GM10847 (cell line): ENCODE data around the gene ASTN2.

Experiments
- POLR2A ChIP-seq: IDR thresholded peaks from 2 replicates; pipeline ENCODE4 v1.6.1; 2011; ENCODE audit not compliant: insufficient read length; ENCODE audit errors: extremely low read depth

ASTN2 gene

DNA sequence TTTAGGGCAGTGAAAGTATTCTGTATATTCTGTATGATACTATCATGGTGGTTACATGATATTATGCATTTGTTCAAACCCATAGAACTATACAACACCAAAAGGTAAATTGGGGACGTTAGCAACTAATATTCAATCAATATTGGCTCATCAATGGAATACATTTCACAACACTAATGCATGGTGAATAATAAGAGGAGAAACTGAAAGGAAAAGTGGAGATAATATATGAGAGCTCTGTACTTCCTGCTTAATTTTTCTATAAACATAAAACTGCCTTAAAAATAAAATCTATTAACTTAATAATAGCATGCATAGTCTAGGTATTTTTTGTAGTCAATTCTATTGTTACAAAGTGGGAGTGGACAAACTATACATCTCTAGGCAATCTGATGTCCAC, 661.5 kb downstream of the ASTN2 start:
- TF ChIP-seq POLR2A, result no peak

DNA sequence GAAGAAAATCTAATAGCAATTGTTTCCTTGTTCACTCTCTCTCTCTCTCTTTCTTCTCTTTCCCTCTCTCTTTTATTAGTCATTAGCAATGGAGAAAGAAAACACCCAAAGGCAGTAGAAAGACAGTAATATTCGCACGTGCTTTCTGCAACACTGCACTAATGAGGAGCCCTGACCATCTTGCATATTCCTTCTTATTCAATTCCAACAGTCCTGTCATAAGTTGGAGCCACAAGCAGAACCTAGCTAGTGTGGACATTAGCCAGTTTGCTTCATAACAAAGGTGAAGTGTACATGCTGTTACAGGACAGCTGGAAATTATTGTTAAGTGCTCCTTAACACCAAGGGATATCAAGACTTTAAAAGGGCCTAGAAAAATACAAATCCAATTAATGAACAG, 664.3 kb downstream of the ASTN2 start:
- TF ChIP-seq POLR2A, result no peak

DNA sequence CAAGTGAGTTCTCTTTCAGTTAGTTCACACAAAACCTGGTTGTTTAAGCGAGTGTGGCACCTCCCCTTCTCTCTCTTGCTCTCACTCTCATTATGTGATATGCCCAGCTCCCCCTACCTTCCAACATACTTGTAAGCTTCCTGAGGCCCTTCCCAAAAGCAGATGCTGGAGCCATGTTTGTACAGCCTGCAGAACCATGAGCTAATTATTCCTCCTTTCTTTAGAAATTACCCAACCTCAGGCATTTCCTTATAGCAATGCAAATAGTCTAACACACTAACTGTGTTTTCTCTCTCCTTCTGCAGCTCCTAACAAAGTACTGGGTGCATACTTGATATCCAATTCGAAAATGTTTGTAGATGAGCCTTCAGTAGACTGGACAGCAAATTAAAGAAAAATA, 665.1 kb downstream of the ASTN2 start:
- TF ChIP-seq POLR2A, result no peak

DNA sequence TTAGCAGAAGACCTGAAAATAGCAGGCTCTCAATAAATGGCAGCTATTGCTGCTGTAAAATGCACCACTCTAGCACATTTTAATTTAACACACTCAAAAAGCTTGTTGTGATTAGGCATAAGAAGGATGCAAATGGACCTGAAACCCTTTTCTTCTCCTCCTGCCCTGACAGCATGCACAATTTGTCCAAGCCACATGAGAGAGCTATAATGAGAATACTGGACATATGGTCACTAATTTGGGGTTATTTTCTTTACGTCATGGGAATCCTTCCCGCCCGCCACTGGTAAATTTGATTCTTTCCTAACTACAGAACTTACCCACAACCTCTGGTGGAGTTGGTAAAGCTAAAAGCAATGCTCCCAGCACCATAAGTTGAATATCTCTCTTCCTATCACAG, 665.7 kb downstream of the ASTN2 start:
- no peak for TF ChIP-seq POLR2A

DNA sequence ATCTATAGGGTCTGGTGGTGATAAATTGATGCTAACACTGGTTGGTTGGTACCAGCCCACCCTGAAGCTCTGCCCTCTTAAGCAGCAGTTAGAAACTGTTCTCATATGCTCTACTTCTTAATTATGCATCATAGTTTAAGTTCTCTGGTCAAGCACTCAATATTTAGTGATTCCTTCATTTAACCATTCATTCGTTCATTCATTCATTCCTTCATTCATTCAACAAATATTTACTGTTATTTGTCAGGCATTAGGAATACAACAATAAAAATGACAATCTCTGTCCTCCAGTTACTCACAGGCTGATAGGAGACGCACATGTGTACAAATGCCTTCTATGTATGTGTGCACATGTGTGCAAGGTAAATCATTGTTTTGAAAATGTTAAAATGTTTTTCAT, 673.1 kb downstream of the ASTN2 start:
- no peak for TF ChIP-seq POLR2A

DNA sequence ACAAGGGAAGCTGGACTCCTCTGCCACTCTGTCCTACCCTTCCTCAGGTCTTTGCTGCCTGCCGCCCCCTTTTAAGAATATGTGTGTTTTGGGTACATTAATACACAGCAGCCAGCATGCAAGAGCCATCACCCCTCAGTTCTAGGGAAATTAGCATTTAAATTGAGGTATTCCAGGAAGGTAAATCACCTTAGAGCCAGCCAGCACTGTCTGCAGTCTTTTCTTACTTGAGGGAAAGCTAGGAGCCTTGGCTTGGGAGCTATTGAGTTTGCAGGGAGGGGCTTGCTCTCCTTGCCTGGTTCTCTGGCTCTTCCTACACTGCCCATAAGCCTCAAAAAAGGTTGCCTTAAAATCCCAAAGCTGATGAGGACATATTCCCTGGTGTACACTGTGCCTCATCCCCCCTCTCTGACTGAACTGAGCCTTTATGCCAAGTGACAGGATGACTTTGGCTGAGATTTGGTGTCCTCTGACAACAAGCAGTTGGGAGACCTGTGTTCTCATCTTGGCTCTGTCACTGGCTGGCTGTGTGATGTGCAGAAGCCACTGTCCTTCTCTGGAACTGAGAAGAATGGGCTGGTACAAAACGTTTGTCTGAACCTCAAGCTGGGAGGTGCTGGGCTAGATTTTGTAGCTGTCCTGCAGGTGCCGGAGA, 673.6 kb downstream of the ASTN2 start:
- TF ChIP-seq POLR2A, result no peak

DNA sequence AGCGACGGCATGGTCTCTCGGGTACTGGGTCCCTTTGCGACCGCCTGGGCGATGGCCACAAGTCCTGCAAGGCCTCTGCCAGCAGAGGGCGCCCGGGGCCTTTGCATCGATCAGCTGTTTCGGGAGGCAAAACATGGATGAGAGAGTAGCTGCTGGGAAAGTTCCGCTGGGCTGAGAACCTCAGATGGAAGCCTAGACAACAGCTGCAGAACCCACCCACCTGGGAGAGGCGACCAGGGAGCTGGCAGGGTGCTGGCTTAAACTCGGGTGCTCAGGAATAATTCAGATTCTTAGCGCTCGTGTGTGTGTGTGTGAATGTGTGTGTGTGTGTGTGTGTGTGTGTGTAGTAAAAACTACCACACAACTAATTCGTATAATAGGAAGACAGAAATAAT, 677.7 kb downstream of the ASTN2 start:
- no peak for TF ChIP-seq POLR2A

DNA sequence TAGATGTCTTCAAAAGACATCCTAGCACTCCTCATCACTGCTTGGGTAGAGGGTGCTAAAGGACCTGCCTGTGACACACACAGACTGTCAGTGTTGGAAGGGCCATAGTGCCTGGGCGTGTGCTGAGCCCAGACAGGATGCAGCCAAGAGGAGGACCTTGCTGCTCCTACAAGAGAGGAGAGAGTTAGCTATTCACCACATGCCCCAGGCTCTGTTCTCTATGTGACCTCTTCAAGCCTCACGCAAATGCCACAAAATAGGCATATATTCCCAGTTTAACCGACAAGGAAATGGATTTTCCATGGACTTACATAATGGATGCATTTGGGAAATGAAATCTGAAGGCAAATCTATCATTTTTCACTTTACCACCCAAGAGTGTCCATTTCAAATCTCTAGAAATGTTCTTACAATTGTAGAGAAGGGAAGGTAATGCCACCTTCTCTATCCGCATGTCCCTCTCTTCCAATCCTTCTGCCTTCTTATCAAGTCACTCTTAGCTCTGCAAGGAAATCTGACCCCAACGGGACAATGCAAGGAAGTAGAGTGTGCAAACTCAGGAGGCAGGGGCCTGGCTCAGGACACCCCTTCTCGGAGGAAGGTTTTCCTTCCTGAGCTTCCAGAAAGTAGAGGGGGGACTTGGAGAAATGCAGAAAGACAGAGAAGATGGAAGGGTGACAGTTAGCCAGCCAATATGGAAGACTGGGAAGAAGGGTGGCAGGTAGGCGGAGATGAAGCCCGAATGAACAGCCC, 678.3 kb downstream of the ASTN2 start:
- TF ChIP-seq POLR2A, result no peak

DNA sequence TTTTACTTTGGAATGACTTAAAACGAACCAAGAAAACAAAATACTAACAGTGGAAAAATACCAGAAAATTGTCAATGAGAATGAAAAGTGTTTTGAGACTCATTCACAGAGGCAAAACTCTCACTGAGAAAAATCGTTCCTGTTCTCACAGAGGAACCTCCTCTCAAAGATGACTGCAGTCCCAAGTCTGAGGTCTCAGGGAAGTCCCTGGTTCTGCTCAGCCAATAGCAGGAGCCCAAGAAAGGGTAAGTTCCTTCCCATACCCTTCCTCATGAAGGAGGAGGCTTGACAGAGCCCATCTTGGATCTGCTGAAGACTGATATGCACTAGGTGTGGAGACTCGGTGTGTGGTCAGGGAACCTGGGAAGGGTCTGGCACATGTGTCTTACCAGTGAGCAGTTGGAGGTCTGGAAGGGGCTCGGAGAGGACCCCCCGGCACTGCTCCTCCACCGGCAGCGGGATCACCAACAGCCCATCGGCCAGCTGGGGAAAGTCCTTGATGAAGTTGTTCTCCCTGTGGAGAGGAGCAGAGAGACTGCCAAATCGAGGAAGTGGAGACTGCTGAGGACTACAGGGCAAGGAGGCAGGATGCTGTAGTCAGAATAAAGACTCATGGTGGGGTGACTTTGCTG, 681.7 kb downstream of the ASTN2 start:
- TF ChIP-seq POLR2A, result no peak

DNA sequence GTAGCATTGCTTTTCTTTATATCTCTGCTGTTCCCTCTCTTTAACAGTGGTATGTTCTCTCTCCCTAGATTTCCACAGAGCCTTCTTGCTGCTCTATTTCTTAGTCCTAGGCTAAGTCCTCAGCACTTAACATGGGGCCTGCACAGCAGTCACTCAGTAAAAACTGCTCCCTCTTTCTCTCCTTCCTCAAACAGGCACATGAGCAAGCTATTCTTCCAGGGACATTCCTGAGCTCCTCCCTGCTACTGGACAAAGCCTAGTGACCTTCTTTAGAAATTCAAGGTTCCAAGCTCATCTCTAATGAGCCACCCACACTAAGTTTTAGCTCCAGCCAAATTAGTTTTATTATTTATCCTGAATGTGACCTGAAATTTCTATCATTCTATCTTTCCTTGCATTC, 688.3 kb downstream of the ASTN2 start:
- no peak for TF ChIP-seq POLR2A

DNA sequence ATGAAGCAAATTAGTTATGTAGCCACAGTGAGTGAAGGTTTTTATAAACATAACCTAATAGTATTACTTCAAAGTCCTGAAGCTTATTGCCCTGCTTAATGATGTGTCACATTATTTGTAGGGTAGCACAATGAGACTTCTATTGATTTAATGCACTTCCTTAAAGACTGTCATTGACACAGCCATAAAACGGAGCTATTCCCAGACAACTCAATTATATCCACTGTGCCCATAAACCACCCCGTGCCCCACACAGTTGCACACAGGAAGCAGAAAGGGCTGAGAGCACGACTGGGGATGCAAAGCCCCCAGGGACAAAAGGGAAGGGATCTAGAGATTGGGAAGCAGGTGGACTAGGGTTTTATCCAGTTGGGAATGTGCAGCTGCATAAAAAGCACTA, 690.7 kb downstream of the ASTN2 start:
- TF ChIP-seq POLR2A, result no peak

DNA sequence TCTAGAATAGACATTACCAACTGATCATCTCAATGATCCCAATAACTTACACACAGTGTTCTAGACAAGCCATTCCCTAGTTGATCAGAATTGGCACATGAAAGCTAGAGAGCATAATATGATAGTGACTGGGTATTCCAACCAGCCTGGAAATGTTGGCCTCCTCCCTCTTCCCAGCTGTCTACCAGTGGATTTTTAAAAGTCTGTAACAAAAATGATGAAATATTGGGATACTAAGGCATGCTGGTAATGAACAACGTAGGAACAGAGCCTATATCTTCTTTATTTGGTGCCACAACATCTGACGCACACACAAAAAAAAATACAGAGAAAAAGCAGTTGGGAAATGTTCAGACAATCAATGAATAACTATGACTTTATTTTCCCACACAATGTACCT, 692.9 kb downstream of the ASTN2 start:
- no peak for TF ChIP-seq POLR2A

DNA sequence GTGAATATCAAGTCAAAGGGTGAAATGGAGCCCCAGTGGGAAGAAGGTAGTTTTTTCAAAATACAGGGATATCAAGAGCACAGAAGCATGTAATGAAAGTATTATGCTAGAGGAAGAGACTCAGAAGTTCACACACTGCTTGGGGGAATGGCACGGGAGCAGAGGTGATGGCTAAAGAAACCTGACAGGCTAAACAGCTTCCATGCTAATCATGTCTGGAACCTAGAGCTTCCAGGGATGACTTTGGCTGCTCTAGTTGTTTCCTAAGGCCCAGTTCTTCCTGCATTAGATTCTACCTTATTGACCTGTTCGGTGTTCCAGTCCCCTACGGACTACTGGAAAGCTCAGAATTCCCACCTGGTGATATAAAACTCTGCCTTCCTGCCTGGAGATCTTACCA, 693.4 kb downstream of the ASTN2 start:
- no peak for TF ChIP-seq POLR2A

DNA sequence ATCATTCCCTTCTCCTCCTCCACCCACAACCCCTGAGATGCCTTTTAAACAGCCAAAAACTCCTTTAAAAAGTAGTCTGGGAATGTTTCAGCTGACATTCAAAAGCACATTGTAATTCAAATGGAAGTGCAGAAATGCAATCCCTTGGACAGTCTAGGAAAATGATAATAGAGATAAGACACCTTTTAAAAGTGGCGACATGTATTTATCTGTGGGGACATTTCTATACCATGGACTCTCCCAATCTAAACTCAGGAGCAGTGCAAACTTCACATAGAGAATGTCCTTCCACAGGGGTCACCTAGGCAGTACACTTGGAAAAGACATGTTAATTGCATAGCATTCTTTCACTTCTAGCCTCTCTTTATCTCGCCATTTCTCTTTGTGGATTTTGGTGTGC, 694.7 kb downstream of the ASTN2 start:
- no peak for TF ChIP-seq POLR2A

DNA sequence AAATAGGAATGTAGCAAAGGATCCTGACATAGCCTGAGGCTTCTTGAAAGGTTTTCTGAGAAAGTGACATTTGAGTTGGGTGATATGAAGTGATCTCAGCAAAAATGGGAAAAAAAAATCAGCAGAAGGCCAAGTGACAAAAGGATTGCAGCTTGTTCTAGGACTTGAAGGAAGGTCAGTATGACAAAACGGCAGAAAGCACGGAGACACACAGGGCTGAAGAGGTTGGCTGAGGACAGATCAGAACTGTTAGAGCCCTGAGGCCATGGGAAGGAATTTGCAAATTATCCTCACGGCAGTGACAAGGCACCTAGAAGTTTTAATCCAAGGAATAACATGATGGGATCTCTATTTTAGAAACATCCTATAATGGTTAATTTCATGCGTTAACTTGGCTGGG, 696.7 kb downstream of the ASTN2 start:
- TF ChIP-seq POLR2A, result no peak

DNA sequence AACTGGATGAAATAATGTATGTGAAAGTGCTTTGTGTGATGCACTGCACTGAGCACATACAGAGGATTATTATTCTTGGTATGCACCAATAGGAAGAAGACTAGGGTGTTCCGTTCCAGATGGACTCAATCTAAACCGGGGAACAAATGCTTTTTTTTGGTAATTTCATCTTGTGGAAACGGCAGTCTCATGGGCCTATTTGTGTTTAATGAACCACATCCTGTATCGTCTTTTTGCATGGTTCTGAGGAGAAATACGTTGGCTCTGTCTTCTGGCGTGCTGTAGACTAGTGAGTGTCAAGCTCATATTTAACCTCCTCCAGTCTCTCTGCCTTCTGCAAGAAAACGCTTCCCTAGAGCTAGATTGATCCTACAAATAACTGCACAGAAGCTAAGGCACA, 697.7 kb downstream of the ASTN2 start:
- no peak for TF ChIP-seq POLR2A

DNA sequence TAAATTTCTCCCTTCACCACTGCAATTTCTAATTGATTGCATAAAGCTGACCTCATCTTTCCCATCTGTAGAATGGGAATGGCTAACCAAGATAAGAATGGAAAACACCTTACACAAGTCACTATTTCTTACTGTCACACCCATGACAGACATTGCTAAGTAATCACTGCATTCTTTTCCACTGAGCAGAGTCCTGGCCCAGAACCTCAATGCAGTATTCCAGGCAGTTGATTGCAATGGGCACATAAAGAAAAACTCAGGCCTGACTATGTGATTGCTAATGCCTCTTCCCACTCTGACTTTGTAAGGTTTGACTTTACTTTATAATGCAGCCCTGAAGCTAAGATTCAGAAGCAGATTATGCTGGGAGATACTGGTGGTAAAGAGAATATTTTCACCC, 698.4 kb downstream of the ASTN2 start:
- no peak for TF ChIP-seq POLR2A

DNA sequence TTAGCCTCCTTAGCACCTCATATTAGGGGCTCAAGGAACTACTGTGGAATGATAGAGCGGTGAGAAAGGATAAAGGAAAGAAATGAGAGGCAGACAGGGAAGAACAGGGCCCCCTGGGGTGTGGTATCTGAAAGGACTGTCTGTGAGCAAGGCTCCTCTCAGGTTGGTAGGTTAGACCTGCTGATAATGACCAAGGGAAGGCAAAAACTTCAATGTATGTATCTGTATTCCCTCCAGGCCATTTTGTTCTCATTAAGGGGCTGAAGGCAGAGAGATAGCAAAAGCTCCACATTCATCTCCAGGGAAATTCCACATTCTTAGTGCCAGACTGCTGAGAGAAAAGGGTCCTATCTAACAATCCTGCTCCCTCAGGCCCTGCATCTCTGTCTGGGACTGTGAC, 699.1 kb downstream of the ASTN2 start:
- no peak for TF ChIP-seq POLR2A
